OCI-LY7 (cell line): ENCODE measurements around the gene PLEK.

ENCODE experiments used
- EZH2phosphoT487 ChIP-seq: fragments of 200-600 bp; sonication (generic); IDR thresholded peaks from 2 replicates; pipeline ENCODE4 v1.6.1; 2018; ENCODE audit warnings: low read depth, borderline replicate concordance, mild to moderate bottlenecking, mixed run types, antibody characterized with exemption, low read length, moderate library complexity, mixed read lengths
- TF ChIP-seq, protein P1 (sequence below): fragments of 200-600 bp; sonication (generic); conservative IDR thresholded peaks from 2 replicates; pipeline ENCODE4 v1.5.1; 2014; ENCODE audit warnings: mild to moderate bottlenecking, antibody characterized with exemption, low read length, moderate library complexity, mixed read lengths

DNA sequence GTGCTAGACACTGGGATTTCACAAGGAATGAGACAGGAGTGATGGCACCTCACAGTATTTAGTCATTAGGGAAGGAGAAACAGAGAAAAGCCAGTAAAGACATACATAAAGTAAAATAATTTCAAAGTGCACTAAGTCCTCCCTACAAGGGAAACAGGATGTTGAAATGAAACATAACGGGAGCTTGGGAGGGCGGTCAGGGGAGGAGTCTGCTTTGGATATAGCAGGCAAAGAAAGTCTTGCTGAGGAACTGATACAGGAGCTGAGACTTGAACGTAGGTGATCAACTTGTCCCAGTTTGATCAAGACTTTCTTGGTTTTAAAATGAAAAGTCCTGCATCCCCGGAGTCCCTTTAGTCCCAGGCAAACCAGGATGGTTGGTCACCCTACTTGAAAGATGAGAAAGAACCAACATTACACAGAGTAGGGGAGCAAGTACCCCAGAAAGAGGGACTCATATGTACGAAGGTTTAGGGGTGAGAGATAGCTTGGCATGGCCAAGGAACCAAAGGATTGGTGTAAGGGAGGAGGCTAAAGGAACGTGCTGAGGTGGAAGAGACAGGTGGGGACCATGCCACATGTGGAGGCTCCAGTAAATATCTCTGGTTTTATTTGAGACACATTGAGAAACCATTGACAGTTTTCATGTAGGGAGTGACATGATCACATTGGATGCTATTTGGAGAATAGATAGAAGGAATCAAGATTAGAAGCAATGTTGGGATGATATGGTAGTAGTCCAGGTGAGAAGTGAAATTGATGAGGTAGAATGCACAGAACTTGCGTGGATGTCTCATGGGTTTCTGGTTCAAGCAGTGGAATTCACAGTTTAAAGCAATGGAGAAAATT, 73.6 kb downstream of the PLEK start:
- TF ChIP-seq, protein P1, sequence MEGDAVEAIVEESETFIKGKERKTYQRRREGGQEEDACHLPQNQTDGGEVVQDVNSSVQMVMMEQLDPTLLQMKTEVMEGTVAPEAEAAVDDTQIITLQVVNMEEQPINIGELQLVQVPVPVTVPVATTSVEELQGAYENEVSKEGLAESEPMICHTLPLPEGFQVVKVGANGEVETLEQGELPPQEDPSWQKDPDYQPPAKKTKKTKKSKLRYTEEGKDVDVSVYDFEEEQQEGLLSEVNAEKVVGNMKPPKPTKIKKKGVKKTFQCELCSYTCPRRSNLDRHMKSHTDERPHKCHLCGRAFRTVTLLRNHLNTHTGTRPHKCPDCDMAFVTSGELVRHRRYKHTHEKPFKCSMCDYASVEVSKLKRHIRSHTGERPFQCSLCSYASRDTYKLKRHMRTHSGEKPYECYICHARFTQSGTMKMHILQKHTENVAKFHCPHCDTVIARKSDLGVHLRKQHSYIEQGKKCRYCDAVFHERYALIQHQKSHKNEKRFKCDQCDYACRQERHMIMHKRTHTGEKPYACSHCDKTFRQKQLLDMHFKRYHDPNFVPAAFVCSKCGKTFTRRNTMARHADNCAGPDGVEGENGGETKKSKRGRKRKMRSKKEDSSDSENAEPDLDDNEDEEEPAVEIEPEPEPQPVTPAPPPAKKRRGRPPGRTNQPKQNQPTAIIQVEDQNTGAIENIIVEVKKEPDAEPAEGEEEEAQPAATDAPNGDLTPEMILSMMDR = no peak
- no peak for TF ChIP-seq EZH2phosphoT487
